D721Med (cell line): ENCODE measurements around the gene TCERG1L.

ENCODE experiments used
- DNase-seq: peaks from one replicate; pipeline ENCODE4 v3.0.0; 2011; ENCODE audit warnings: low spot score; ENCODE audit not compliant: insufficient read length
- FAIRE-seq: peaks from 2 replicates; lab custom pipeline; 2011; peaks lifted over from hg19 to GRCh38; lab: Jason Lieb, UNC
- CTCF ChIP-seq: IDR thresholded peaks from 2 replicates; pipeline ENCODE4 v1.5.1; 2012; ENCODE audit warnings: mild to moderate bottlenecking, control low read depth; ENCODE audit not compliant: insufficient read depth; ENCODE audit errors: missing control alignments

TCERG1L gene

DNA sequence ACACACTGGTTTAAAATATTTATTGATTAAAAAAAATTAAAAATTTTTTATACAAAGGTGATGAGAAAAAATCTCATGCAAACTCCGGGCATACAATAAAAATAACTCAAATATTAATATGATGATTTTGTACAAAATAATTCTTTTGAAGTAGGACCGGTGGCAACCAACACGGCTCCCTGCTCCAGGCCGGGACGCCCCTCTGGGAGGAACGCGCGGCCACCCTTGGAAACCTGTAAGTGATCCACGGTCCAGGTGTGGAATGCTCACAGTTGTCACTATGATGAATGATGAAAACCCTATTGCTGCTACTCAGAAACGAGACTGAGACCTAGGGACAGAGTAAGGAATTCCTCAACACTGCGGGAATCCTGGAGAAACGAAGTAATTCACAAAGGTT, 219.1 kb downstream of the TCERG1L start:
- no peak for FAIRE-seq
- no peak for TF ChIP-seq CTCF
- no peak for DNase-seq

GRCh38 chr10:131091682-131092081, 219.8 kb downstream of the TCERG1L start:
- FAIRE-seq (no peak), DNase-seq (no peak)
- TF ChIP-seq CTCF, result no peak

DNA sequence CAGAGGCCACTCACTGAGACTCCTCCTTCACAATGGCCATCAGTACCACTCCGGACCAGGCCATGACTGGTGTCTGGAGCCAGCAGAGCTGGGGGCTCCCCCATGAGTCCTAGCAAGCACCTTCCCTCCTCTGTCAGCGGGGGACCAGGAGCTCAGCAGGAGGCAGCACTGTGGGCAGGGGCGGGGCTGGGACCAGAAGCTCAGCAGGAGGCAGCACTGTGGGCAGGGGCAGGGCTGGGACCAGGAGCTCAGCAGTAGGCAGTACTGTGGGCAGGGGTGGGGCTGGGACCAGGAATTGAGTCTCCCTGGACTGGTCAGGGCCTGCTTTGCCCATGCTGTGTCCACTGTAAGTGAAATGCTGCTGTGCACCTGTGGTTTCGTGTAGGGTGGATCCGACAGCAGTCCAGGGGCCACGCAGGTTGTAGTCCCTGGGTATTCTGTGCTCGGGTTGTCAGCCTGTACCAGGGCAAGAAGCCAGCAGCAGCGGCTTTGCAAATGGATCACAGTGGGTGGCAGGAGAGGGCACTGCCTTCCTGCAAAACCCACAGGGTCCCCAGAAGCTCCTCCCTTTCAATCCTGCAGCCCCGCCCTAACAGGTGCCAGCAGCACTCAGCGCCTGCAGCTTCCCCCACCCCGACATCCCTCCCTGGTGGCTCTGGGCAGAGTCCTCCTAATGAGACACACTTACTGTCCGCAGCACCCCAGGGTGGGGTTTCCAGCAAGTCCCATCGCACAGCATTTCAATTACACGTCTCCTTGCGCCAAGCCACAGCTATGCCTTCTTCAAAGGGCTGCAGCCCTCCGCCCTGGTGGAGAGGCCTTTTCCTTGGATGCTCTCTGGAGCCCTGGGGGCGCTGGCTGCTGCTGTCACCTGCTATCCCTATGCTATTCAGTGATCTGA, 220.5 kb downstream of the TCERG1L start:
- TF ChIP-seq CTCF, result no peak
- DNase-seq, result no peak
- FAIRE-seq, result no peak

DNA sequence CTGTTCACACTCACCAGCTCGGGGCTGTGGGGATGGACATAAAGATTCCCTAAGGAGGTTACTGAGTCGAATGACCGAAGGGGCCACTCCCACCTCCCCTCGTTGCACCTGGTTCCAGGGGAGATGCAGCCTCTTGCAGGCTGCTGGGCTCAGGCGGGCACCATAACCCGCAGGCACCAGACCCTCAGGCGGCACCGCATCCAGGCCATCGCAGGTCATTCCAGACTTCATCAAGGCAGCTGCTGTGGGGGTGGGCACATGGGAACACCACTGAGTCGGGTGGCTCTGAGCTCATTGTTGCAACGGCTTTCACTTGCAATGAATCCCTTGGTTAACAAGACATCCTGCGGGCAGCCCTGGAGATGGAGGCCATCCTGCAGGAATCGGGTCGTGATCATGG, 221.7 kb downstream of the TCERG1L start:
- DNase-seq (no peak), FAIRE-seq (no peak)
- TF ChIP-seq CTCF, result no peak

- FAIRE-seq (no peak), DNase-seq (no peak)
- TF ChIP-seq CTCF, result no peak
Measured at GRCh38 chr10:131089150-131089549, 222.4 kb downstream of the TCERG1L start.

DNA sequence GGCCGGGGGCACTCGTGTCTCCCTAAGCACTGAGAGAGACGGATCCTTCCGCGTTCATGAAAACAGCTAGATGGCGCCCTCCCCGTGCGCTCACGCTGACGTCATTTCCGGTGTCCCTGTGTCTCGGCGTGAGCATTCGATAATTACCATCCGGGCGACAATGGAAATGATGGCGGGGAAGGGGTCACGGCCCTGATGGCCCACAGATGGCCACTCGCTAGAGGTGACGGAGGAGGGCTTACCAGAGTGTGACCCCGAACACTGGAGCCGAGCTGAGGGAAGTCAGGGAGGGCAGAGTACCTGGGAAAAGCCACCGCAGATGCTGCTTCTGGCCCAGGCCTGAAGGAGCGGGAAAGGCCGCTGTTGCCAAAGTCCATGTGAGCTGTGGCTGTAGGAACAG, 222.9 kb downstream of the TCERG1L start:
- no peak for DNase-seq
- no peak for TF ChIP-seq CTCF
- no peak for FAIRE-seq
